ENCODE results near the gene LRRK1. TPM values are rescaled to one million over a fixed set of nuclear protein-coding genes. Genes with fewer than 3 reads are reported as not detected.

LRRK1 gene
- polyA plus RNA-seq, 4 donors = 3.8 to 9.4 (median 5.9) TPM

- H3K27me3 ChIP-seq (ENCODE audit: control insufficient read depth in 3 of 3, insufficient read depth in 3 of 3, low read length in 3 of 3) = no peaks in the 10 kb centered on the region
- no peak overlapping the region for H3K27ac ChIP-seq (ENCODE audit: low read depth in 1 of 3, low read length in 2 of 3)
- no peak overlapping the region for H3K4me3 ChIP-seq (ENCODE audit: low read depth in 1 of 3, low read length in 3 of 3)
- DNase-seq (no peak), FAIRE-seq (no peak)
- WGBS, 3 donors = 70 to 84% (median 80%) methylated on average over 9 to 10 of the region's 10 CpGs
- H3K4me1 ChIP-seq (ENCODE audit: control insufficient read depth in 3 of 3, insufficient read depth in 2 of 3, low read depth in 1 of 3, low read length in 2 of 3) = no peaks in the 10 kb centered on the region
- peaks cover 4 to 11% (median 7%) of the 10 kb centered on the region in 3 donors for H3K36me3 ChIP-seq (ENCODE audit: control insufficient read depth in 3 of 3, insufficient read depth in 2 of 3, low read depth in 1 of 3, low read length in 3 of 3)
- no peaks in the 10 kb centered on the region for H3K9me3 ChIP-seq (ENCODE audit: control insufficient read depth in 2 of 2, insufficient read depth in 1 of 2, low read depth in 1 of 2, low read length in 1 of 2)
These were observed 131.6 kb downstream of the LRRK1 start for GRCh38 chr15:101050623-101051290.

GRCh38 chr15:101051291-101052030, 132.3 kb downstream of the LRRK1 start:
- H3K4me3 ChIP-seq (ENCODE audit: low read depth in 1 of 3, low read length in 3 of 3) = no peak overlapping the region
- FAIRE-seq (no peak), DNase-seq (no peak)
- H3K9me3 ChIP-seq (ENCODE audit: control insufficient read depth in 2 of 2, insufficient read depth in 1 of 2, low read depth in 1 of 2, low read length in 1 of 2) = no peaks in the 10 kb centered on the region
- H3K27me3 ChIP-seq (ENCODE audit: control insufficient read depth in 3 of 3, insufficient read depth in 3 of 3, low read length in 3 of 3) = no peaks in the 10 kb centered on the region
- peaks cover 4 to 11% (median 7%) of the 10 kb centered on the region in 3 donors for H3K36me3 ChIP-seq (ENCODE audit: control insufficient read depth in 3 of 3, insufficient read depth in 2 of 3, low read depth in 1 of 3, low read length in 3 of 3)
- no peak overlapping the region for H3K27ac ChIP-seq (ENCODE audit: low read depth in 1 of 3, low read length in 2 of 3)
- 93 to 95% (median 93%) methylated on average over 28 of the region's 28 CpGs for WGBS, 3 donors
- H3K4me1 ChIP-seq (ENCODE audit: control insufficient read depth in 3 of 3, insufficient read depth in 2 of 3, low read depth in 1 of 3, low read length in 2 of 3) = no peaks in the 10 kb centered on the region

- WGBS, 3 donors = 74 to 91% (median 83%) methylated on average over 12 to 13 of the region's 13 CpGs
- no peaks in the 10 kb centered on the region for H3K9me3 ChIP-seq (ENCODE audit: control insufficient read depth in 2 of 2, insufficient read depth in 1 of 2, low read depth in 1 of 2, low read length in 1 of 2)
- no peak overlapping the region for H3K4me3 ChIP-seq (ENCODE audit: low read depth in 1 of 3, low read length in 3 of 3)
- H3K4me1 ChIP-seq (ENCODE audit: control insufficient read depth in 3 of 3, insufficient read depth in 2 of 3, low read depth in 1 of 3, low read length in 2 of 3) = no peaks in the 10 kb centered on the region
- no peak overlapping the region for H3K27ac ChIP-seq (ENCODE audit: low read depth in 1 of 3, low read length in 2 of 3)
- FAIRE-seq = no peak
- peaks cover 4 to 11% (median 11%) of the 10 kb centered on the region in 3 donors for H3K36me3 ChIP-seq (ENCODE audit: control insufficient read depth in 3 of 3, insufficient read depth in 2 of 3, low read depth in 1 of 3, low read length in 3 of 3)
- DNase-seq = no peak
- H3K27me3 ChIP-seq (ENCODE audit: control insufficient read depth in 3 of 3, insufficient read depth in 3 of 3, low read length in 3 of 3) = no peaks in the 10 kb centered on the region
These were observed 133.0 kb downstream of the LRRK1 start for GRCh38 chr15:101052031-101052620.

GRCh38 chr15:101052681-101053121, 133.5 kb downstream of the LRRK1 start:
- H3K9me3 ChIP-seq (ENCODE audit: control insufficient read depth in 2 of 2, insufficient read depth in 1 of 2, low read depth in 1 of 2, low read length in 1 of 2) = no peaks in the 10 kb centered on the region
- no peak for FAIRE-seq
- DNase-seq = no peak
- H3K4me3 ChIP-seq (ENCODE audit: low read depth in 1 of 3, low read length in 3 of 3) = no peak overlapping the region
- no peaks in the 10 kb centered on the region for H3K27me3 ChIP-seq (ENCODE audit: control insufficient read depth in 3 of 3, insufficient read depth in 3 of 3, low read length in 3 of 3)
- 95 to 97% (median 97%) methylated on average over 20 of the region's 20 CpGs for WGBS, 3 donors
- no peak overlapping the region for H3K27ac ChIP-seq (ENCODE audit: low read depth in 1 of 3, low read length in 2 of 3)
- H3K36me3 ChIP-seq (ENCODE audit: control insufficient read depth in 3 of 3, insufficient read depth in 2 of 3, low read depth in 1 of 3, low read length in 3 of 3) = peaks cover 4 to 14% (median 11%) of the 10 kb centered on the region in 3 donors
- no peaks in the 10 kb centered on the region for H3K4me1 ChIP-seq (ENCODE audit: control insufficient read depth in 3 of 3, insufficient read depth in 2 of 3, low read depth in 1 of 3, low read length in 2 of 3)

GRCh38 chr15:101053261-101053660, 134.1 kb downstream of the LRRK1 start:
- WGBS, 3 donors = 95 to 96% (median 96%) methylated on average over 28 to 34 of the region's 34 CpGs
- FAIRE-seq (no peak), DNase-seq (no peak)
- Histone ChIP-seq H3K4me1 (ENCODE audit: control insufficient read depth in 3 of 3, insufficient read depth in 2 of 3, low read depth in 1 of 3, low read length in 2 of 3) (no peaks in the 10 kb centered on the region), H3K36me3 (ENCODE audit: control insufficient read depth in 3 of 3, insufficient read depth in 2 of 3, low read depth in 1 of 3, low read length in 3 of 3) (peaks cover 4 to 19% (median 11%) of the 10 kb centered on the region in 3 donors), H3K9me3 (ENCODE audit: control insufficient read depth in 2 of 2, insufficient read depth in 1 of 2, low read depth in 1 of 2, low read length in 1 of 2) (no peaks in the 10 kb centered on the region), H3K4me3 (ENCODE audit: low read depth in 1 of 3, low read length in 3 of 3) (no peak overlapping the region), H3K27ac (ENCODE audit: low read depth in 1 of 3, low read length in 2 of 3) (no peak overlapping the region), H3K27me3 (ENCODE audit: control insufficient read depth in 3 of 3, insufficient read depth in 3 of 3, low read length in 3 of 3) (no peaks in the 10 kb centered on the region)

GRCh38 chr15:101054116-101054515, 135.0 kb downstream of the LRRK1 start:
- no peak for DNase-seq
- Histone ChIP-seq H3K9me3 (ENCODE audit: control insufficient read depth in 2 of 2, insufficient read depth in 1 of 2, low read depth in 1 of 2, low read length in 1 of 2) (no peaks in the 10 kb centered on the region), H3K4me1 (ENCODE audit: control insufficient read depth in 3 of 3, insufficient read depth in 2 of 3, low read depth in 1 of 3, low read length in 2 of 3) (no peaks in the 10 kb centered on the region), H3K4me3 (ENCODE audit: low read depth in 1 of 3, low read length in 3 of 3) (no peak overlapping the region), H3K27me3 (ENCODE audit: control insufficient read depth in 3 of 3, insufficient read depth in 3 of 3, low read length in 3 of 3) (no peaks in the 10 kb centered on the region), H3K36me3 (ENCODE audit: control insufficient read depth in 3 of 3, insufficient read depth in 2 of 3, low read depth in 1 of 3, low read length in 3 of 3) (peaks cover 4 to 19% (median 9%) of the 10 kb centered on the region in 3 donors), H3K27ac (ENCODE audit: low read depth in 1 of 3, low read length in 2 of 3) (no peak overlapping the region)
- no peak for FAIRE-seq
- 93 to 95% (median 94%) methylated on average over 9 of the region's 9 CpGs for WGBS, 3 donors

- Histone ChIP-seq H3K4me1 (ENCODE audit: control insufficient read depth in 3 of 3, insufficient read depth in 2 of 3, low read depth in 1 of 3, low read length in 2 of 3) (no peaks in the 10 kb centered on the region), H3K27me3 (ENCODE audit: control insufficient read depth in 3 of 3, insufficient read depth in 3 of 3, low read length in 3 of 3) (no peaks in the 10 kb centered on the region), H3K4me3 (ENCODE audit: low read depth in 1 of 3, low read length in 3 of 3) (no peak overlapping the region), H3K36me3 (ENCODE audit: control insufficient read depth in 3 of 3, insufficient read depth in 2 of 3, low read depth in 1 of 3, low read length in 3 of 3) (peaks cover 1 to 19% (median 9%) of the 10 kb centered on the region in 3 donors), H3K27ac (ENCODE audit: low read depth in 1 of 3, low read length in 2 of 3) (no peak overlapping the region), H3K9me3 (ENCODE audit: control insufficient read depth in 2 of 2, insufficient read depth in 1 of 2, low read depth in 1 of 2, low read length in 1 of 2) (no peaks in the 10 kb centered on the region)
- no peak for FAIRE-seq
- no peak for DNase-seq
- 93 to 94% (median 94%) methylated on average over 12 of the region's 12 CpGs for WGBS, 3 donors
These were observed 135.8 kb downstream of the LRRK1 start for GRCh38 chr15:101054991-101055390.

- WGBS, 3 donors = 91 to 97% (median 94%) methylated on average over 2 of the region's 2 CpGs
- Histone ChIP-seq H3K36me3 (ENCODE audit: control insufficient read depth in 3 of 3, insufficient read depth in 2 of 3, low read depth in 1 of 3, low read length in 3 of 3) (peaks cover 0 to 19% (median 9%) of the 10 kb centered on the region in 3 donors), H3K27me3 (ENCODE audit: control insufficient read depth in 3 of 3, insufficient read depth in 3 of 3, low read length in 3 of 3) (no peaks in the 10 kb centered on the region), H3K9me3 (ENCODE audit: control insufficient read depth in 2 of 2, insufficient read depth in 1 of 2, low read depth in 1 of 2, low read length in 1 of 2) (no peaks in the 10 kb centered on the region), H3K27ac (ENCODE audit: low read depth in 1 of 3, low read length in 2 of 3) (no peak overlapping the region), H3K4me3 (ENCODE audit: low read depth in 1 of 3, low read length in 3 of 3) (no peak overlapping the region), H3K4me1 (ENCODE audit: control insufficient read depth in 3 of 3, insufficient read depth in 2 of 3, low read depth in 1 of 3, low read length in 2 of 3) (no peaks in the 10 kb centered on the region)
- FAIRE-seq (no peak), DNase-seq (no peak)
These were observed 136.3 kb downstream of the LRRK1 start for GRCh38 chr15:101055411-101055810.
